ENCODE results near the gene EFCAB3.
"Not testable (repeated sequence)": the region's sequence is repeated elsewhere in the genome, so short reads cannot be mapped to it uniquely, and the experiment has no call there.

Gene EFCAB3

DNA sequence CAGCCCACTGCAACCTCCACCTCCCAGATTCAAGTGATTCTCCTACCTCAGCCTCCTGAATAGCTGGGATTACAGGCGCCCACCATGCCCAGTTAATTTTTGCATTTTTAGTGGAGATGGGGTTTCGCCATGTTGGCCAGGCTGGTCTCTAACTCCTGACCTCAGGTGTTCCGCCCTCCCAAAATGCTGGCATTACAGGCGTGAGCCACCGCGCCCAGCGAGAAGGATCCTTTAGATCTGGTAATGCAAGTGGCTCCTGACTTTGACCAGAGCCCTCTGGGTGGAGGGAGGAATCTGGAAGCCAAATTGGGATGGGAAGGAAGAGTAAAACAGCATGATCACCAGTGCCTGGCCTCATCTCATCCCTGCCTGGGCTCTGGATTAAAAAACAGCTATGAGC lies 84.9 kb downstream of the EFCAB3 start:
- not testable (repeated sequence) for DNase-seq

All from activated effector memory CD4-positive, alpha-beta T cell treated with anti-CD3 and anti-CD28 coated beads, Interleukin-2, amount 50 U/mL, for 16 hours (primary cell).